GF-D8 (cell line): Measurements from ENCODE around the gene CARHSP1.
"Not testable (repeated sequence)": the region's sequence is repeated elsewhere in the genome, so short reads cannot be mapped to it uniquely, and the experiment has no call there.

Experiments used
- DNase-seq: peaks from one replicate; lab custom pipeline; 2025; lab: John Stamatoyannopoulos, UW

CARHSP1 gene

GRCh38 chr16:8828541-8829165 is 40.2 kb downstream of the CARHSP1 start:
- DNase-seq = no peak

DNA sequence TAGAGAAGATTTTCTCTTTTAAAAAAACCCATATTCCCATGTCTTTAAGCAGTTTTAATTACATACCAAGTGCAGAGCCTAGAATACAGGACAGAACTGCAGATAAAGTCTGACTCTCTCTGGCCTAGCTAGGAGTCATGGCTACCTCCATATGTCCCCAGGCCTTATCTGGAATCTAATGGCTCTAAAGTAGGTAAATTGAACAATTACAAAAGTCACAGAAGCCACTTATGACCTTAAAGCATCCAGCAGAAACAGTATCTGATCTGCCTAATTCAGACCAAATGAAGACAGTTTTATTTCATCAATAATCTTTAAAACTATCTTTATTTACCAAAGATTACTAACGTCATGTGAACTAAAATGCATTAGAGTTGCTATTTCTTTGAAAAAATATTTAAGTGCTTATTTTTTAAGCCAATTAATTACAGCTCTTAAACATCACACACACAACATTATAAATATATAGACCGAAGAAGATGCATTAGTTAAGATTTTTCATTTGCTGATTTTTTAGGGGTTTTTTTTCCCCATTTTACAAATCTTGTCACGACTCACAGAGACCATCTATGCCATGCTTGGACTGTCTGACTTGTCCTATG is 42.4 kb downstream of the CARHSP1 start:
- no peak for DNase-seq

GRCh38 chr16:8822403-8822802 is 46.4 kb downstream of the CARHSP1 start:
- DNase-seq = no peak

- no peak for DNase-seq
Observed at GRCh38 chr16:8819411-8820034, 49.3 kb downstream of the CARHSP1 start.

DNA sequence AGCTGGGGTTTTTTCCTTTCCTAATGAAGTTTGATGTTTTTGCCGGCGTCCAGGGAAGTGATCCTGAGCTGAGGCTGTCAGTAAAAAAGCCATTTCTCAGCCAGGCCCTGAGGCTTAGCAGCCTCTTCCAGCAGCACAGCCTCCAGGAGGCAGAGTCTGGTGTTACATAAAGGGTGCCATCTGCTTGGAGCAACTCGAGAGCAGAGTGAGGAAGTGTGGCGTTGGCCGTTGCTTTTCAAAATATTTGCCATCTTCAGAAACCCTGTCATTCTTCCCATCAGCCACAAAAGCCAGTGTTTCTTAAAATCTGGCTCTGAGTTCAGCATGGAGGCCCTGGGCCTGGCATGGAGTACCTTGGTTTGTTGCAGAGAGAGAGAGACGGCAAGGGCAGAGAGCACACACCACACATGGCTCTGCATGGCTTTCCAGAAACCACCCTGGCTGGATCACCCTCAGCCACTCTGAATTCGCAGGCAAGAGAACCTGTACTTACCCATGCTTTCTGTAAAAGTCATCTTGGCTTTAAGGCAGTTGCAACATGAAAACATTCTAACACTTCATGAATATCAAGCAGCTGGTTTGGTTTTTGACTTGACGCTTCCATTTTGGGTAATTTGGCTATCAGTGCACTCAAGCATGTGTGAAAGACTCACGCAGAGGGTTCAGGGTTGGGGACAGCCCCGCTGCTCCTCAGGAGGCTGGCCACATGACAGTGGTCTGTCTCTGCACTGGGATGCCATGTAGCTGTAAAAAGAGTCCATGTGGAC is 50.1 kb downstream of the CARHSP1 start:
- DNase-seq = no peak

DNA sequence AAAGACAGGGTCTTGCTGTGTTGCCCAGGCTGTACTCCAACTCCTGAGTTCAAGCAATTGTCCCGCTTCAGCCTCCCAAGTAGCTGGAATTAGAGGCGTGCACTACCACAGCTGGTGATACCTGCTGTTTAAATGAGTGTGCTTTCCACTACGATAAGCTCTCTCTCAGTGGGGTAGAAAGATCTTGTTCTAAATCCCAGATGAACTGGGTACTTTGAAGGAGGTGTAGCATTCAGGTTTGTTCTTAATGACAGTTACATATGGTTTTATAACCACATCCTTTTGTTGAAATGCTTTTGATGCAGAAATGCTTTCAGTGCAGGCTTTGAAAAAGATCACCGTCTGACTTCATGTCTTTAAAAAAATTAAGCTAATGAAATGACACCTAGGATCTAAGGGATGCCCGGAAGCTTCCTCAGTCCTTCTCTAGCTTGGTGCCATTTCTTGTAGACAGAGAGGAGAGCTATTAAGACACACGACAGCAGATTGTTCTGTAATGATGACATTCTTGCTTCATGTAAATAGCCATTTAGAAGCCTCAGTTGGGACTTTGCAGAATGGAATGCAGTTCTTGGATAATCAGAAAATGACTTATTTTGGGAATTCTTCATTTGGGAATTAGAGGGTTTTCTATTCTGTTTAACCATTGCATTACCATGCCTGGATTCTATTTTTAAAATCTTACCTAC is 51.7 kb downstream of the CARHSP1 start:
- DNase-seq = no peak

GRCh38 chr16:8814095-8814806 is 54.6 kb downstream of the CARHSP1 start:
- DNase-seq = no peak

- DNase-seq = no peak
Observed at GRCh38 chr16:8812162-8812843, 56.5 kb downstream of the CARHSP1 start.

- no peak for DNase-seq
Observed at GRCh38 chr16:8808613-8809353, 60.0 kb downstream of the CARHSP1 start.

GRCh38 chr16:8808009-8808408 is 60.8 kb downstream of the CARHSP1 start:
- DNase-seq = no peak

DNA sequence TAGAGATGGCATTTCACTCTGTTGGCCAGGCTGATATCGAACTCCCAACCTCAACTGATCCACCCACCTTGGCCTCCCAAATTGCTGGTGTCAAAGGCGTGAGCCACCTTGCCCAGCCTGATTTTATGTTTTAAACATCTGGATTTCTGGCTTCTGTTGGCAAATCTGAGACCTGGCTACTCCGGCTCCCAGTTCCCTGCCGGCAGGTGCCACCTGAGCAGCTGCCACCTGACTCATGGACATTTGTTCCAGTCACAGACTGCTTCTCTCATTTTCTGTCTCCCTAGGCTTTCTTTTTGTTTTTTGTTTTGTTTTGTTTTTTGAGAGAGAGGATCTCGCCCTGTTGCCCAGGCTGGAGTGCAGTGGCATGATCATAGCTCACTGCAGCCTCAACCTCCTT is 61.6 kb downstream of the CARHSP1 start:
- no peak for DNase-seq

- no peak for DNase-seq
Observed at GRCh38 chr16:8806272-8806983, 62.4 kb downstream of the CARHSP1 start.

DNA sequence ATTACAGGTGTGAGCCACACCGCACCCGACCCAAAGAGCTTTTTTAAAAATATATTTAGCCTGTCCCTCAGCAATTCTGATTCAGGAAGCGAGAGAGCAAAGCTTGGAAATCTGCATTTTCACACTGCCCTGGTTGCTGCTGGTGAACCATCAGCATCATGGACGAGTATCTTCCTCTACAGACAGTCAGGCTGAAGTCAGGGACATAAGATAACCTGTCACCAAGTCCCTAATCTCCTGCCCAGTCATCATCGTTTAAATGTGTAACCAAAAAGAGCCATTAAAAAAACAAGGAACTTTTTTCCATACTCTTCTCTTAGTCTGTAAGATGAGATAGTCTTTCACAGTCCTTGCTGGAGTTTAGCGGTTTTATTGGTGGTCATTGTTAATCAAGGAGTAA is 64.5 kb downstream of the CARHSP1 start:
- DNase-seq = no peak

- not testable (repeated sequence) for DNase-seq
Observed at GRCh38 chr16:8803733-8804132, 65.1 kb downstream of the CARHSP1 start.
